GM18909 (cell line): ENCODE results near the gene TAS2R10.

Experiments
- ATAC-seq: cut with Tn5 transposase; IDR thresholded peaks from one replicate; pipeline ENCODE4 v1.9.1; 2021; ENCODE audit warnings: mild to moderate bottlenecking; ENCODE audit not compliant: unreplicated experiment, poor library complexity

Gene TAS2R10, protein sequence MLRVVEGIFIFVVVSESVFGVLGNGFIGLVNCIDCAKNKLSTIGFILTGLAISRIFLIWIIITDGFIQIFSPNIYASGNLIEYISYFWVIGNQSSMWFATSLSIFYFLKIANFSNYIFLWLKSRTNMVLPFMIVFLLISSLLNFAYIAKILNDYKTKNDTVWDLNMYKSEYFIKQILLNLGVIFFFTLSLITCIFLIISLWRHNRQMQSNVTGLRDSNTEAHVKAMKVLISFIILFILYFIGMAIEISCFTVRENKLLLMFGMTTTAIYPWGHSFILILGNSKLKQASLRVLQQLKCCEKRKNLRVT

DNA sequence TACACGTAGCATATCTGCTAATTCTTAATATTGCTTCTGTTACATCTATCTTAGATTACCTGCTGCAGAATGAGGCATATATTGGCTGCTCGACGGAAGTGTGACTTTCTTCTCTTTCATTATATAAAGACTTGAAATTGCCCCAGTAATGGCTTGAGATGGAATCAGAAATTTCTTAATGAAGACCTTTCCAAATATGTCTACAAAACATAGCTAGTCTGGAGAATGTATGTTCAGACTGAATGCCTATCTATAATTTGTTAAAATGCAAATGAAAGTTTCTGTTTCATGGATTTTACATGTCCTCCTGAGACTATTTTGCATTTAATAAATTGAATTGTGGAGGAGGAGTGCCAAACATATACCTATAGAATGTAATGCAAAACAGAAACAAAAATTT, at the start of gene TAS2R10:
TSS of gene TAS2R10 (minus strand) at position 101 of the 400 bp plus-strand sequence. CDS start at position 12, 89 bp downstream.
- ATAC-seq: no peak

DNA sequence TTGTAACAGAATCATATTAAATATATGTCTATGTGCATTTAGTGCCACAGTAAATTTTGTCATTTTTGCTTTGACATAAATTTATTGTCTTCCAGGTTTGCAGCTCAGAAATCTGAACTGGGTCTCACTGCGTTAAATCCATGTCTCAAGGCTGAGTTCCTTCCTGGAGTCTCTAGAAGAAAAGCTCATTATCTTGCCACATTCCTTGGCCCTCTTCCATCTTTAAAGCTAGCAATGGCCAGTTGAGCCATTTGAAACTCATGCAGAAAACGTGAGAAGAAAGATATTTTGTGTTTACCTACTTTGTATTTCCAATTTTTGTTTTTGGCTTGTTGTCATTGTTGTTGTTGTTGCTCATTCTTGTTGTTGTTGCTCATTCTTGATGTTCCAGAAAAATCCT, 47.2 kb upstream of the TAS2R10 start:
- ATAC-seq: no peak

DNA sequence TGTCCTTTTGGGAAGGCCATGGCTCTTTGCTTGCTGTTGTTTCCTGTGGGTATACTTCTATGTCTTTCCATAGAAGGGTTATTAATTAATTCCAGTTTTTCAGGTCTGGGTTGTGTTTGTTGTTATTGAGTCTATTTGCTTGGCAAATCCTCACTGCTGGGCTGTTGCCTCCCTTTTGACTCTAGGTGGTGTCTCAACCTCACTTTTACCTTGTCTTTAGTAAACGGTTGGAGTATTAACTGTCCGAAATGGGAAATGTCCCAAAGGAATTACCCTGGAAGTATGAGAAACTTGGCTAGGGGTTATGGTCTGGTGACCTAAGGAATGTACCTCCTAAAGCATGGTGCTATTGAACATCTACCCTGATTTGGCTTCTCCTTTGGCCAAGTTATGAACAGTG, 41.2 kb upstream of the TAS2R10 start:
- no peak for ATAC-seq

DNA sequence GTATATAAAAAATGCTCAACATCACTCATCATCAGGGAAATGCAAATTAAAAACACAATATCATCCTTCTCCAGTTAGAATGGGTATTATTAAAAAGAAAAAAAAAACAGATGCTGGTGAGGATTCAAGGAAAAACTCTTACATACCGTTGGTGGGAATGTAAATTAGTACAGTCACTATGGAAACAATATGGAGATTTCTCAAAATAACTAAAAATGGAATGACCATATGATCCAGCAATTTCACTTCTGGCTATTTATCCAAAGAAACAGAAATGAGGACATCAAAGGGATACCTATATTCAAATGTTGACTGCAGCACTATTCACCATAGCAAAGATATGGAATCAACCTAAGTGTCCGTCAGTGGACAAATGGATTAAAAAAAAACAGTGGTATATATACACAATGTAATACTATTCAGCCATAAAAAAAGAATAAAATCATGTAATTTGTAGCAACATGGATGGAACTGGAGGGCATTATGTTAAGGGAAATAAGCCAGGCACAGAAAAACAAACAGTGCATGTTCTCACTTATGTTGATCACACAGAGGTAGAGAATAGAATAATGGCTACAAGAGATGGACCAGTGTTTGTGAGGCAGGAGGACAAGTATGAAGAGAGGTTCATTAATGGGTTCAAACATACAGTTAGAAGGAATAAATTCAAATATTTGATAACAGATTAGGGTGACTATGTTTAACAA, 37.5 kb upstream of the TAS2R10 start:
- no peak for ATAC-seq

DNA sequence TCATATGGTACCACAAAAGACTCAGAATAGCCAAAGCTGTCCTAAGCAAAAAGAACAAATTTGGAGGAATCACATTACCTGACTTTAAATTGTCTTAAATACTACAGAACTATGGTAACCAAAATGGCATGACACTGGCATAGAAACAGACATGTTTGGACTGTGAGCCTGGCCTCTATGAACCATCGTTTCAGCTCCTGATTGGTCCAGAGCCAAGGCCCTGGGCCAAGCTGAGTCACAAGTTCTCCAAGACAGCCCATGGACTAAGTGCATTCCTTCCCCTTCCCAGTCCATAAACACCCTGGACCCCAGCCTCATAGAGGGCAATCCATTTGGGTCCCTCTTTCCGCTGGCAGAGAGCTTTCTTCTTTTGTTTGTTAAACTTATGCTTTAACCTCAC, 35.2 kb upstream of the TAS2R10 start:
- ATAC-seq: no peak

GRCh38 chr12:10855807-10856206, 29.6 kb upstream of the TAS2R10 start:
- ATAC-seq: no peak

DNA sequence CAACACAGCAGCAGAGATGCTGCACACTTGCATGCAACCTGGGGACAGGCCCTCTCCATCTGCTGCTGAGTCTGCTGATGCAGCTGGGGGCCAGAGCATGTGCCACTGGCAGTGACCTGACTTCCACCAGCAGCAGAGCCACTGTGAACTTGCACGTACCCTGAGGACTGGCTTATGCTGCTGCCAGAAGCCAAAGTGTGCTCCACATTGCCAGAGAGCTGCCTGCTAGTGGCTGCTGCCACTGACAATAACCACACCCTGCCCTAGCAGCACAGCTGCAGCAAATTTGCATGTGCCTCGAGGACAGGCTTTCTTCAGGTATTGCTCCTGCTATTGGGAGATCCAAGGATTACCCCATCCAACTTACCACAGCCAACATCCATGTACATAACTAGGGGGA, 27.6 kb upstream of the TAS2R10 start:
- ATAC-seq: no peak

- no peak for ATAC-seq
These were observed 25.2 kb upstream of the TAS2R10 start for GRCh38 chr12:10851243-10851858.

DNA sequence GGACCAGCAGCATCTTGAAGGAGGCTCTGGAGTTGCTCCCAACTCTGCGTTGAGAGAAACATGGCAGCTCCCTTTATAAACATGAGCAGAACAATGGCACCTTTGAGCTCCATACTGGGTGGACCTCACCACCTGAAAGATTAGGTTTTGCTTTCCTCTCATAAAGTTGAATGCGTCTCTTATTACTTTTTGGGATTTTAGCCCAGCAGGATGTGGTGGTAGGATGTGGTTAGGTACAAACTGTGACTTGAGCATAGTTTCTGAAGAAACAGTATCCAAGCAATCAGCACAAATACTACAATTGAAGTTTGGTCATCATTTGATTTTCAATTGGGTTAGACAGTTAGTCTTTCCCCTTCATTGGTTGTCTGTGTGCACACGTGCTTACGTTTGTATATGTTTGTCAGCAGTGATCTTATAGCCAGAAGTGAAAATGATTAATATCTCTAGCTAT, 23.3 kb upstream of the TAS2R10 start, which contains the start of gene PRR4:
TSS of gene PRR4 (minus strand) at position 51 of the 454 bp plus-strand sequence. CDS start at position 13, 38 bp downstream.
- no peak for ATAC-seq

DNA sequence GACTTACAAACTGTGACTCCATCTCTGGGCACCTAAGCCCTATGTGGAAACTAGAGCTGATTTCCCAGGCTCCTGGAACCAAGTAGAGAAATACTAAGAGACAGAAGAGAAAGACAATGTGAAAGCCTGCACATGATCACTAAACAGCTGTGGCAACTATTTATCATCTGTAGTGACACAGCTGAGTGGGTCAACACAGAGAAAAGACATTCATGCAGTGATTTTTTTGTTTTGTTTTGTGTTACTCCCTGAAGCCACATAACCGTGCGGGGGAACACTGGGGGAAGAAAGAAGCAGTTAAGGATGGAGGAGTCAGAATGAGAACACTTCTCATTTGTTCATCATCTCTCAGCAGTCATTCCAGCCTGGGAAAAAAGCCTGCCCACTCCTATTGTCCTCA, 21.6 kb upstream of the TAS2R10 start:
- no peak for ATAC-seq

GRCh38 chr12:10842862-10843261, 16.7 kb upstream of the TAS2R10 start:
- ATAC-seq: no peak

DNA sequence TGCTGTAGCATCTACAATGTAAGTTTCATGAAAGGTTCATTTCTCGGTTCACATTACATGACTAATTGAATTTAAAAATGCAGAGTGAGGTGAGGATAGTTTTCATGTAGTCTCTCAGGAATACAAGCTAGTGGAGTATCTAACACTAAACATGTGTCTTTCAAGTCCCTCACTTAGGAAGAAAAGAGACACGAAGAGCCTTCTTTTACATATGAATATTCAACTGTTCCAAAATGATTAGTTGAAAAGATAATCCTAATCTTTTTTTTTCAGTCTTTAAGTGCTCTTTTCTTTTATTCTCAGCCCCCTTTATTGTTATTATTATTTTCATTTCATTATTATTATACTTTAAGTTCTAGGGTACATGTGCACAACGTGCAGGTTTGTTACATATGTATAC, 12.3 kb upstream of the TAS2R10 start:
- no peak for ATAC-seq

- ATAC-seq: no peak
These were observed 3.8 kb upstream of the TAS2R10 start for GRCh38 chr12:10829994-10830393.

DNA sequence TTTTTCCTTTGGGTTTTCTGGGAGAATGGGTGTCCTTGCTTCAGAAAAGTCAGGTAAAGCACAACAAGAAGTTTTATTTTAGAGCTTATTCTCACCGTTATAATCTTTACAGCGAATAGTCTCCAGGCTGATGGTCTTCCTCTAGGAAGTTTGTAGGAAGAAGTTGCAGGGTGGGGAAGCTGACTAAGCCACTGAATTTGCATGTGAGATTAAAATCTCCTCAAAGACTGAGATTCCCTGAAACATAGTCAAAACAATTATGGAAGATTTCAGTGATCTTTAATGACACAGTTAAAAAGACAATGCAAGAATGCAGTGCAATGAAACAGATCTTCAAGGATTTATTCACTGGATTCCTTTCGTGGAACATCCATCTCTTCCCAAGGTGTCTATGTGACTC, 1.2 kb downstream of the TAS2R10 start:
- no peak for ATAC-seq

GRCh38 chr12:10811883-10812536, 14.1 kb downstream of the TAS2R10 start:
- no peak for ATAC-seq

DNA sequence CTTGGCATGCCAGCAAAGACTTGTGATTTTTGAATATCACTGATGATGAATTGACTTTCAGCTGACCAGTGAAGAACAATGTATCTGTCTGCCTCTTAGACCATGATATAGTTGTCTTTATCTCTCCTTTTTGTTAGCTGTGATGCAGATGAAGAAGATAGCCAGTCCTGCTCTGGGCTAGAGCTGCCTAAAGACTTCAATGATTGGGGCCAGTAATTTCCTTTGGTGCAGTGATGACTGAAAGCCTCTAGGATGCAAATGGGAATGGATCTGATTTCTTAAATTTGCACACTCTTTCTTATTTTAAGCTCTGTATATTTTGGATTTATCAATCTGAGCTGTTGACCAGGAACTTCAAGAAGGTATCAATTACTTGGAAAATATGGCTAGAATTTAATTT, 16.1 kb downstream of the TAS2R10 start, which contains the start of gene TAS2R9:
TSS of gene TAS2R9 (minus strand) at position 101 of the 400 bp plus-strand sequence. CDS start at position 8, 93 bp downstream.
- ATAC-seq: no peak

DNA sequence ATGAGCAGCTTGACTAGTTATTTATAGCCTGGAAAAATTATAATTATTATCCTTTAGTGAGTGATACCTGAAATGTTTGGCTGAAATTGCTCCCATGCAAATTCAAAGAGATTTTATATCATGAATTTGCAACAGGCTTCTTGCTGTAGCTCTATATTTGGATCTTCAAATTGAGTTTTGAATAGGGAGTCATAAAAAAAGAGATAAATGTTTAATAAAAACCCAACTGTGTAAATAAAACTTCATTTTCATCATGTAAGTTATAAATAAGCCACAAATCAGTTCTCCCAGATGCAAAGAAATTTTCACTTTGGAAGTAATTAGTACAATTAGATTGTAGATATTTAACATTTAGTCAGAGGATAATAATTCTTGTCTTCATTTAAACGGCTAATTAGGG, 19.0 kb downstream of the TAS2R10 start, which contains the start of gene TAS2R8:
TSS of gene TAS2R8 (minus strand) at position 101 of the 400 bp plus-strand sequence. CDS start 306 bp downstream, outside the sequence.
- no peak for ATAC-seq

GRCh38 chr12:10802587-10802986, 23.6 kb downstream of the TAS2R10 start, which contains the start of gene TAS2R7:
TAS2R7 (minus strand) TSS chr12:10802627; CDS start chr12:10802570, 57 bp downstream.
- ATAC-seq: no peak

DNA sequence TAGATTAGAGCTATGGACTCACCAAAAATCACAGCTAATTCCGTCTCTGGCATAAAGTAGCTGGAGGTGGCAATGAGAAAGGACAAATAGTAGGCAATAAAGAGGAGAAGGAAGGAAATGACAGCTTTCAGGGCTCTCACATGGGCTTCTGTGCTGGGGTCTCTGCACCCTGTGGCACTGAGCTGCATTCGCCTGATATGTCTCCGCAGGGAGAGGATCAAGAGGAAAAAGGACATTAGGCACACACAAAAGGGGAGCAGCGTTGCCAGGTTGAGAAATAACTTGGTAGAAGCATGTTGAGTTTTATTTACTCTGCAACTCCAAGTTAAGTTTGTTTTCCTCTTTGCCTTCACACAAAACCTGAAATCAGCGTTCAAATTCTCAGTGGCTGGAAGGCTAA, 24.4 kb downstream of the TAS2R10 start:
- no peak for ATAC-seq

DNA sequence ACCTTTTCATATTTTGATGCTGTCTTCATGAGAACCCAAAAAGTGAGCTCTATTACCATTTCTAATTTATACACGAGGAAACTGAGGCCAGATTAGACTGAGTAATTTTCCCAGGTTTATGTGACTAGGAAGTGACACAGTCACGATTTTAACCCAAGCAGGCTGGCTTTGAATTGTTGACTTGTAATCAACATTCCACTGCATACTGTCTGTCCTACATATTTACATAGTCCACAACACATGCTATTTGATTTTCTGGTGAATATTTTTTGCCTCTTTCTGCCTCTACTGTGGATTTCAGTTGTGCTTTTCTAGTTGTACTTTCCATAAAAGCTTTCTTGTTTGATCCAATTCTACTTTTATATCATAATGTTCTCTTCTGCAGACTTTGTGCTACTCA, 31.9 kb downstream of the TAS2R10 start:
- no peak for ATAC-seq
